Esophagus muscularis mucosa (tissue), 4 donors: Measurements from ENCODE around the gene ASPN. TPM values are rescaled to one million over a fixed set of nuclear protein-coding genes. Genes with fewer than 3 reads are reported as not detected.

Source experiments
- DNase-seq: peaks from one replicate; pipeline ENCODE4 v3.0.0-alpha.2; 2017; ENCODE audit errors: extremely low spot score
- H3K27ac ChIP-seq, 4 donors: fragments of 200-600 bp; sonication (generic); replicated peaks in 1 of 4; 1 replicate in 3 of 4; 2 replicates in 1 of 4; pipeline ENCODE4 v1.5.1; 2016 to 2019; ENCODE audit warnings: mild to moderate bottlenecking in 1 of 4
- H3K27me3 ChIP-seq, 4 donors: fragments of 200-600 bp; sonication (generic); one replicate each; pipeline versions ENCODE4 v1.5.1 to v1.6.0; 2016 to 2019
- H3K36me3 ChIP-seq, 4 donors: fragments of 200-600 bp; sonication (generic); one replicate each; pipeline ENCODE4 v1.5.1; 2016 to 2019
- H3K4me1 ChIP-seq, 4 donors: fragments of 200-600 bp; sonication (generic); one replicate each; pipeline ENCODE4 v1.5.1; 2016 to 2019
- H3K4me3 ChIP-seq, 4 donors: fragments of 200-600 bp; sonication (generic); 1 replicate in 2 of 4; 2 replicates in 2 of 4; pipeline ENCODE4 v1.5.1; 2016 to 2019; ENCODE audit warnings: mild to moderate bottlenecking in 4 of 4, moderate library complexity in 1 of 4
- H3K9me3 ChIP-seq, 4 donors: fragments of 200-600 bp; sonication (generic); 1 replicate in 3 of 4; 2 replicates in 1 of 4; pipeline ENCODE4 v1.5.1; 2016 to 2019
- EP300 ChIP-seq: sonication (generic); formaldehyde crosslinking; IDR thresholded peaks from one replicate; pipeline ENCODE4 v1.6.1; 2017; ENCODE audit warnings: antibody characterized with exemption
- POLR2A ChIP-seq: fragments of 450-650 bp; IDR thresholded peaks from one replicate; pipeline ENCODE4 v1.6.1; 2017; ENCODE audit warnings: antibody characterized with exemption, moderate library complexity, mild to moderate bottlenecking, low read depth
- POLR2AphosphoS5 ChIP-seq, 2 donors: sonication (generic); formaldehyde crosslinking; IDR thresholded peaks; one replicate each; pipeline ENCODE4 v1.6.1; 2017; ENCODE audit warnings: antibody characterized with exemption in 2 of 2
- WGBS: methylation state at CpG from one replicate; pipeline ENCODE4 v1.1.5; 2018; 5-methylcytosine and 5-hydroxymethylcytosine counted together
- intact Hi-C: fragments of 100-400 bp; cut with DNase I; formaldehyde crosslinking; loops from one replicate; pipeline ENCODE4 v1.15.1; 2023
- total RNA-seq, 4 donors: library from RNA; depleted of rRNA; stranded (reverse); fragments of >200 nt; gene quantifications; one replicate each; pipeline versions ENCODE4 v1.1.0 to v1.2.1, GENCODE V29; 2016
- TF ChIP-seq, protein P1 (sequence below), 3 experiments: fragments of 200-600 bp in 2 of 3; fragments of 450-650 bp in 1 of 3; sonication (generic) in 2 of 3; IDR thresholded peaks; one replicate each; pipeline ENCODE4 v1.5.1; 2017 to 2019; ENCODE audit warnings: antibody characterized with exemption in 3 of 3, mild to moderate bottlenecking in 2 of 3, moderate library complexity in 1 of 3

ASPN gene
- total RNA-seq, 4 donors from 2014 or later = 9.1 to 21.6 (median 14.5) TPM

DNA sequence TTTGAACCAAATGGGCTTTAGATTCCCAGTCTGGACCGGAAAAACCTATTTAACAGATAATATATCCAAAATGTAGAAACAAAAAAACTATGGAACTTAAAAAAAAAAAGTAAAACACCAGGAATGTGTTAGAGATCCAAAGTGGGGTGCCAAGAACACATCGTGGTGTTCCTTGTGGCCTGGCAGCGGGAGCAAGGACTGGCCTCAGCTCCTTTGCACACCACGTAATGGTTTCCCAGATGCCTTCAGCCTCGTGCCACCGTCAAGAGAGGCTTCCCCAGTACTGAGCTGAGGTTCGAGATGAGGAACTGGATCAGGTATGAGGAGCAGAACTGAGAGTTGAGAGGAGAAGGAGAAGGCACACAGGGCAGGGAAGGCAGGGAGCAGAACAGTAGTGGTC, 3.5 kb downstream of the ASPN start:
- H3K4me1 ChIP-seq = peaks cover 13 to 61% (median 52%) of the 10 kb centered on the region in 4 donors
- H3K4me3 ChIP-seq = no peak overlapping the region
- H3K36me3 ChIP-seq = peaks cover 0 to 1% (median 0%) of the 10 kb centered on the region in 4 donors
- DNase-seq = no peak
- 90% methylated on average over 7 of the region's 7 CpGs for WGBS
- peak overlapping the region in 2 of 4 donors; percentile 73 to 74 for H3K27ac ChIP-seq
- no peaks in the 10 kb centered on the region for H3K9me3 ChIP-seq
- no peak for TF ChIP-seq POLR2A
- TF ChIP-seq, protein P1, sequence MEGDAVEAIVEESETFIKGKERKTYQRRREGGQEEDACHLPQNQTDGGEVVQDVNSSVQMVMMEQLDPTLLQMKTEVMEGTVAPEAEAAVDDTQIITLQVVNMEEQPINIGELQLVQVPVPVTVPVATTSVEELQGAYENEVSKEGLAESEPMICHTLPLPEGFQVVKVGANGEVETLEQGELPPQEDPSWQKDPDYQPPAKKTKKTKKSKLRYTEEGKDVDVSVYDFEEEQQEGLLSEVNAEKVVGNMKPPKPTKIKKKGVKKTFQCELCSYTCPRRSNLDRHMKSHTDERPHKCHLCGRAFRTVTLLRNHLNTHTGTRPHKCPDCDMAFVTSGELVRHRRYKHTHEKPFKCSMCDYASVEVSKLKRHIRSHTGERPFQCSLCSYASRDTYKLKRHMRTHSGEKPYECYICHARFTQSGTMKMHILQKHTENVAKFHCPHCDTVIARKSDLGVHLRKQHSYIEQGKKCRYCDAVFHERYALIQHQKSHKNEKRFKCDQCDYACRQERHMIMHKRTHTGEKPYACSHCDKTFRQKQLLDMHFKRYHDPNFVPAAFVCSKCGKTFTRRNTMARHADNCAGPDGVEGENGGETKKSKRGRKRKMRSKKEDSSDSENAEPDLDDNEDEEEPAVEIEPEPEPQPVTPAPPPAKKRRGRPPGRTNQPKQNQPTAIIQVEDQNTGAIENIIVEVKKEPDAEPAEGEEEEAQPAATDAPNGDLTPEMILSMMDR (IDR thresholded peaks at IDR 0.05) = no peak
- no peak for TF ChIP-seq EP300
- TF ChIP-seq POLR2AphosphoS5 (IDR thresholded peaks at IDR 0.05) = no peak
- H3K27me3 ChIP-seq = no peaks in the 10 kb centered on the region
- intact Hi-C loops = no loop called here

DNA sequence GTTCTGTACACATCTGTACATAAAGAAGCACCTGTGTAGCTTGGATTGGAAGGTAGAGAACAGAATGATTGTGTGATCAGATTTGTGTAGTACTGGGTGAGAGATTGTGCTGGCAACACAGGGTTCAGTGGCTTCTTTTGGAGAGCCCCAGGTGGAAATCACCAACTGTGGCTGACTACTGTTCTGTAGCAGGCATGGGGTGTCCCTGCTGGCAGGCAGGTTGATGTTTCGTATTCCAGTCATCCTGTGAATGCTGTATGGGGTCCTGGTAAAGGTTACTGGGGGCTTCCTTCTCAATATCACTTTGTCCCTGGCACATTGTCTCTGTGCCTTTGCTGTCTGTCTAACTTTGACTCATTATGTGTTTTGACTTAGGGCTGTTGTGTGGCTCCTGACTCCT, 5.3 kb downstream of the ASPN start:
- H3K4me1 ChIP-seq = peaks cover 13 to 42% (median 35%) of the 10 kb centered on the region in 4 donors
- intact Hi-C loops = no loop called here
- 100% methylated on average over 1 of the region's 1 CpG for WGBS
- H3K27me3 ChIP-seq = no peaks in the 10 kb centered on the region
- no peak overlapping the region for H3K4me3 ChIP-seq
- peaks cover 0 to 10% (median 0%) of the 10 kb centered on the region in 4 donors for H3K36me3 ChIP-seq
- TF ChIP-seq POLR2A (no peak), POLR2AphosphoS5 (IDR thresholded peaks at IDR 0.05) (no peak)
- no peaks in the 10 kb centered on the region for H3K9me3 ChIP-seq
- H3K27ac ChIP-seq = no peak overlapping the region
- no peak for DNase-seq

DNA sequence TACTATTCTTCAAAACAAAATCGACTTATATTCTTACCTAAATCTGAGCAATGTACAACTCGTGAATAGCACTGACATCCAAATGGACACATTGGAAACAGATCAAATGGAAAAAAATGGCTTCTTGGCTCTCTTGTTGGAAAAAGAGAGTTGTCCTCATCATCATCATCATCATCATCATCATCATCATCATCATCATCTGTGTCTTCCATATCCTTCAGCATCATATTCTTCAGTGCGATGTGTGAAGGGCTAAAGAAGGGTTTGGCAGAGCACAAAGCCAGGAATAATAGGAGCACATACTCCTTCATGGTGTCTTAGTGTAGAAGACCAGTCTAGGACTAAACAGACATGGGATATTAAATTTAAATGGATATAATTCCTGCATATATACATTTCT, 7.7 kb downstream of the ASPN start:
- Histone ChIP-seq H3K4me3 (no peak overlapping the region), H3K27ac (no peak overlapping the region), H3K27me3 (no peaks in the 10 kb centered on the region), H3K4me1 (peaks cover 0 to 20% (median 13%) of the 10 kb centered on the region in 4 donors), H3K36me3 (peaks cover 0 to 13% (median 0%) of the 10 kb centered on the region in 4 donors), H3K9me3 (no peaks in the 10 kb centered on the region)
- no peak for DNase-seq
- no peak for TF ChIP-seq EP300
- no peak for TF ChIP-seq POLR2A
- 93% methylated on average over 3 of the region's 3 CpGs for WGBS
- intact Hi-C loops = no loop called here

DNA sequence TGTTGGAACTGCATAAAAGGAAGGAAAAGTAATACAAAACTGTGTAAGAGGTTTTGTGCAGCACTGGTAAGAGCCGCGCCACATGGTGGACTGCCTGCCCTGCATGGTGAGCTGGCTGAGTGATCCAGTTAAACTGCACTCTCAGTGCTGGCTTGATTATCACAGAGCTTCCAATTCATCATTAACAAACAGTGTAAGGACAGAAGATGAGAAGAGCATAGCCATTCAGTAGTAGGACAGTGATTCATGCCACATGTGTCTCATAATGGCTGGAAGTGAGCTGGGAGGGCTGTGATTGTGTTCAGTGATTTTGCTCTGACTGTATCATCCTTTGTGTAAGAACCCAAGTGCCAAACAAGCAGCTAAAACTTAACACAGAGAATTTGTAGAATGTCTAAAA, 14.1 kb downstream of the ASPN start:
- intact Hi-C loops = no loop called here
- WGBS = 100% methylated on average over 2 of the region's 2 CpGs
- H3K27me3 ChIP-seq = no peaks in the 10 kb centered on the region
- no peak overlapping the region for H3K4me3 ChIP-seq
- TF ChIP-seq EP300 (no peak), POLR2A (no peak), POLR2AphosphoS5 (IDR thresholded peaks at IDR 0.05) (no peak)
- TF ChIP-seq, protein P1 (IDR thresholded peaks at IDR 0.05) = no peak
- DNase-seq = no peak
- H3K27ac ChIP-seq = no peak overlapping the region
- H3K9me3 ChIP-seq = no peaks in the 10 kb centered on the region
- peaks cover 0 to 6% (median 0%) of the 10 kb centered on the region in 4 donors for H3K36me3 ChIP-seq
- H3K4me1 ChIP-seq = peaks cover 7 to 19% (median 18%) of the 10 kb centered on the region in 4 donors

DNA sequence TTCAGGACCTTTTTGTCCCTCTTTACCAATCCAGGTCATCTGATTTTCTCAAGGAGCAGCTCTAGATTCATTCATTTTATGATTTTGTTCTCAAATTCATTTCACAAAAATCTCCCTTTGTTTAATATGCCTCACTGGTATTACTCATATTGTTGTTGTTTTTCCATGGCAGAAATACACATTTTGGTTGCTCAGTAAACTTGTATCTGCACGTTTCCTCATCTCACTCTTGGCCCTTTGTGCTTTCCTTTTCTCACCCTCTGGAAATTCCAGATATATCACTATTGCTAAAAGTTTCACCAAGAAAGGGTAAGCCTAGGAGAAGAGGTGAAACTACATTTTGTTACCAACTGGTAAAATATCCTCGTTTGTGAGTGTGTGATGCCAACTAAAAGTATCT, 14.8 kb downstream of the ASPN start:
- DNase-seq = no peak
- Histone ChIP-seq H3K27ac (no peak overlapping the region), H3K4me1 (peaks cover 7 to 24% (median 23%) of the 10 kb centered on the region in 4 donors), H3K36me3 (peaks cover 0 to 3% (median 0%) of the 10 kb centered on the region in 4 donors), H3K9me3 (no peaks in the 10 kb centered on the region), H3K27me3 (no peaks in the 10 kb centered on the region), H3K4me3 (no peak overlapping the region)
- WGBS = 97% methylated on average over 2 of the region's 2 CpGs
- TF ChIP-seq POLR2AphosphoS5 (IDR thresholded peaks at IDR 0.05) (no peak), POLR2A (no peak), EP300 (no peak)
- TF ChIP-seq, protein P1 (IDR thresholded peaks at IDR 0.05) = no peak
- intact Hi-C loops = no loop called here

DNA sequence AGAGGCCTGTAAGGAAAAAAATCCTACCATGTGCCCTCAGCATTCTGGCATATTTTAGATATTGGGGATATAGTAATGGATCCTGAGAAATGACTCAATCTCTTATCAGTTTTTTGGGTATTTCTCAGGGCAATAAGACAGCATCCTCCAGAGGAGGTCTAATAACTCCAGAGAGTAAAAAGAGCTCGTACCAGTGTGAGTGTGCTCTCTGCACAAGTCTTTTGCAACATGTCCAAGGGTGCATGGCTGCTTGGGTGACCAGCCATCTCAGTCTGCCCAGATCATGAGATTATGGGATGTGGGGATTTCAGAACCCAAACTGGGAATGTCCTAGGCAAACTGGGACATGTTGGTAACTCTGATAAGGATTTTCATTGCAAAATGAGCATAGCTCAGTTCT, 15.3 kb downstream of the ASPN start:
- DNase-seq = no peak
- TF ChIP-seq POLR2A = no peak
- no peak for TF ChIP-seq EP300
- no peak for TF ChIP-seq POLR2AphosphoS5 (IDR thresholded peaks at IDR 0.05)
- TF ChIP-seq, protein P1 (IDR thresholded peaks at IDR 0.05) = no peak
- intact Hi-C loops = no loop called here
- Histone ChIP-seq H3K27ac (no peak overlapping the region), H3K9me3 (no peaks in the 10 kb centered on the region), H3K4me1 (peaks cover 7 to 24% (median 23%) of the 10 kb centered on the region in 4 donors), H3K4me3 (no peak overlapping the region), H3K36me3 (peaks cover 0 to 3% (median 0%) of the 10 kb centered on the region in 4 donors), H3K27me3 (no peaks in the 10 kb centered on the region)
- WGBS = 100% methylated on average over 1 of the region's 1 CpG
